Nucleus accumbens (tissue), 56 donors: ENCODE measurements around the gene CYBC1.
"Not testable (repeated sequence)": the region's sequence is repeated elsewhere in the genome, so short reads cannot be mapped to it uniquely, and the experiment has no call there.

Experiments
- DNase-seq, 56 donors: peaks; one replicate each; lab custom pipeline; 2025; lab: John Stamatoyannopoulos, UW

The CYBC1 gene

DNA sequence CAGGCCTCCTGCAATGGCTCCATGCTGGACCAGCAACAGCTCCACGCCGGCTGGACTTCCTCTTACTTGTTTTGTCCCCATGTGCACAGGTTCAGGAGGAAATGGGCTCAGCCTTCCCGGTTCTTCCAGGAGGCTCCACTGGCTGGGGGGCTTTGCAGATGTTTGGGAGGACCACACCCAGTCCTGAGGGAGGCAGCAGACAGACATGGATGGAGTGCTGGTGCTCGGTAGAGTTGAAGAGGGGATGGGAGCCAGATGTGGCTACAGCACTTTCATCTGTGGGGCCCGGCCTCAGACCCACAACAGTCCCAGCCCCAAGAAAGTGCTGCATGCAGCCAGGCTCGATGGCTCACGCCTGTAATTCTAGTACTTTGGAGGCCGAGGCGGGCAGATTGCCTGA, 29.8 kb upstream of the CYBC1 start:
- DNase-seq = no peak

DNA sequence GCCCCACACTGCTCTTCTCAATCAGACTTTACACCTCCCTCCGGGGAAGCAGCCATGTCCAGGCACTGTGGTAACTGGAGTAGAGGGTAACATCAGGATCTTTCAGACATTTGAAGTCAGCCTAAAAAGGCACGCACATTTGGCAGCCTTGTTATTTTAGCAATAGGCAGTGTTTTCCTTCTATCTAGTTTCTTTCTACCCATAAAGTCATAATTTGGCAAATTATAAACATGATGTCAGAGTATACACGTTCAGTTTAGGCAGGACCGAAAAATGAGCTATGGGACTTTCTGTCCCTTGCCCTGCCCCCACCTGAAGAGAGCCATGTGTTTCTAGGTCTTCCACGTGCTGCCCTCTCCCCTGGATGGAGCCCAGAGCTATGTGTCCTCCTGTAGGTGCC, 29.1 kb upstream of the CYBC1 start:
- DNase-seq = no peak

DNA sequence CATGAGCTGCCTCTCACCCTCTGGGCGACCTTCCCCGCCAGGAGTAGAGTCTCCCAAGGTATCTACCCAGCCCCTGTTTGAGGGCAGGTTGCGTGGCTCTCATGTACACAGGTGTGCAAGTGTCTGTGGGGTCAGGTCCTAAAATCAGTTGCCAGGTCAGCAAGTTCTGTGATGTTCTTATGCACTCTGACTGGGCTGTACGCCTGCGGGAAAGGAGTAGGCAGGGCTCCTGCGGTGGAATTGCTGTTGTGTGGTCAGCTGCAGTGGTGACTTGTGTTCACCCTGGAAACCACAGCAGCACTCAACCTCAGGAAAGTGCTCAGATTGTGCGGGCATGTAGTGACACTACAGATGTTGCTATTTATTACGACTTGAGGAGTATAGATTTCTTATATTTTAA, 27.4 kb upstream of the CYBC1 start:
- no peak for DNase-seq

DNA sequence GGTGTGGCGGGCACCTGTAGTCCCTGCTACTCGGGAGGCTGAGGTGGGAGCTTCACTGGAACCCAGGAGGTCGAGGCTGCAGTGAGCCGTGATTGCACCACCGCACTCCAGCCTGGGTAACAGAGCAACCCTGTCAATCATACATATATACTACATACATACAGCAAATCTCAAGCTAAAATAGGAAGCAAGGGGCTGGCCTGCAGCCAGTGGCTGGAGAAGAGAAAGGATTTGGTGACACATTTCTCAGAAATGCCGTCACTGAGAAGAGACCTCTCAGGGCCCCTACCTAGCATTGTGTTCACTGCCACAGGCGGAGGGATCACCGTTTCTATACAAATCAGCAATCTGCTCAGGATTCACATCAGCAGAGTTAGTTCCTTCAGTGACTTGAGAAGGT, 24.9 kb upstream of the CYBC1 start:
- no peak for DNase-seq

DNA sequence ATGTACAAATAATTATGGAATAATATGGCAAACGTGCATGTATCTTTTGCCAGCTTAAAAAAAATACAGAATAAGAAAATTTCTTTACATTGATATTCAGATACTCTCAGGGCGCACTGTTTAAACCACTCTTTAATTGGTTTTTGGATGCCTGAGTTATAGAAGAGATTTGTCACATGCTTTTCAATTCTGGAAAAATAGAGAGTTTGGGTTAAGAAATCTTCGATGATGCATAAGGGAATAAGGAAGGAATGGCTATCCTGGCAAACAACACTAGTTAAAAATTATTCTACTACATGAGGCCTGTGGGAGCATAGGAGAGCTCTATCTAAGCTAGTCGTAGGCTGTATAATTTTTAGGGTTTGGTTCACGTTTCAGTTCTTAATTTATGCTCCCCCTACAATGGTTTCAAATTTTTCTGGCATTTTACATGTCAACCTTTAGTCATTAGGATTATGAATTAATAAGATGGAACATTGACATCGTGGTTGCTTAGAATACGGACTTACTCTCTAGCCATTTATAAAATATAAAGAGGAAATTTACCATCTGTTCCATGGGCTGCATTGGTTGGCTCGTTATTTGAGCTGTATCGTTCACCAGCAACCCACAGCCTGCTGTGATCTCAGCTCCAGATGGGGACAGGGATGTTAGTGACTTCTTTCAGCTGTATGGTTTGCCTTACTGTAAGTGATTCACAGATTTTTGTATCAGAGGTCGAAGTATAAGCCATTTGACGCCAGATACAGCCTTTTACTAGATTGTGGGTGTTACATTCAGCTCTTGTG, 23.9 kb upstream of the CYBC1 start:
- DNase-seq = no peak

DNA sequence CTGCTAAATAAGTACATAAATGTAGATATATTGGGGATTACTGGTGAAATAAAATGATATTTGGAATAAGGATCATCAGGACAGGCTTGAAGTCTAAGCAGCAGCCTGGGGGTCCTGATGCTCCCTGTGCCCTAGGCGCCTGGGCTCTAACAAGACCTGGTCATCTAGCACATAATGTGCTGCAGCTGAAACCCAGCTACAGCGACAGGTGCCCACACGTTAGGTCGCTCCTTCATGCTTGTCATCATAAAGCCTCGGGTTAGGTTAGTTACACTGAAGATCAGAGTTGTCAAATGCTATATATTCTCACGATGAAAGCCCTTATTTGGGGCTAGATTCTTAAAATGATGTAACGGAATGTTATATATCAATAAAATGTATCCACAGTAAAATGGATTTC, 19.5 kb upstream of the CYBC1 start:
- DNase-seq = no peak

- DNase-seq = no peak
Measured at GRCh38 chr17:82468692-82469091, 18.1 kb upstream of the CYBC1 start.

DNA sequence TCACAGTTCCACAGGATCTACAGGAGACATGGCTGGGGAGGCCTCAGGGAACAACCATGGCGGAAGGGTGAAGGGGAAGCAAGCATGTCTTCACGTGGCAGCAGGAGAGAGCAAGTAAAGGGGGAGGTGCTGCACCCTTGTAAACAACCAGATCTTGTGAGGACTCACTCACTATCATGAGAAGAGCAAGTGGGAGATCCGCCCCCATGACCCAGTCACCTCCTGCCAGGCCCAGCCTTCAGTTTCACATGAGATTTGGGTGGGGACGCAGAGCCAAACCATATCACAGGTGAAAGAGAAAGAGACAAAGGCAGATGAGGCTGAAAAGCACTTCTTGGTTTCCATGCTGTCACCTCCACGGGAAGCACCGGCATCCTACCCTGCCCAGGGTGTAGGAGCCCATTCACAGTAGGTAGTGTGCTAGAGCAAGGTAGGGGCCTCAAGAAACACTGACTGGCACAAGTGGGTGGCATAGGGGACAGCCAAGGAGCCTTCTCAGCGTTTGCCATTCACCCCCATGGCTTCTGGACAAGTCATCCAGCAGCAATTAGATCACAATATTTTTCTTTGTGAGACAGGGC, 14.6 kb upstream of the CYBC1 start:
- DNase-seq = no peak

- DNase-seq = no peak
Measured at GRCh38 chr17:82464567-82464929, 14.0 kb upstream of the CYBC1 start.

DNA sequence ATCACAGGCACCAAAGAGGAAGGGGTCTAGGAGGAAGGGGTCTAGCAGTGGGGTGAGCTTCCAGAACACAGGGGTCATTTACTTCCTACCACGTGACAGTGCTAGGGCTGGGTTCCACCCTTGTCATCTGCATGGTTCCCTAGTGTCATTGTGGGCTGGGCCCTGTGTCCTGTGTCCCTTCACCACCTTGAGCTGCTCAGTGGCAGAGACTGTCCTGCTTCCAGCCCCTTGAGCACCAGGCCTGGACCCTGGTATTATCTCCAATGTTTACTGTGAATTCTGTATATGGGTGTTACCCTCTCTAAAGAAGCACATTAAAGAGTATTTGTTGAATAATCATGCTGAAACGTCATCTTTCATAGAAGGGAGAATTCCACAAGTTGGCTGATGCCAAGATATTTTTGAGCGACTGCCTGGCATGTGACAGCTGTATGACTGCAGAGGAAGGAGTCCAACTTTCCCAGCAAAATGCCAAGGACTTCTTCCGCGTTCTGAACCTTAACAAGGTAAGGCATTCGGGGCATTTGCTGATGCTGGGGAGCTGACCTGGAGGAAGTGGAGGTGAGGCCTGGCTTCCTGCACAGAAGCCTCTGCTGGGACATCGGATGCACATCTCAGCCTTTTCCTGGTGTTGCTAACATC, 13.5 kb upstream of the CYBC1 start:
- DNase-seq = no peak

GRCh38 chr17:82463391-82463790, 12.8 kb upstream of the CYBC1 start:
- no peak for DNase-seq

DNA sequence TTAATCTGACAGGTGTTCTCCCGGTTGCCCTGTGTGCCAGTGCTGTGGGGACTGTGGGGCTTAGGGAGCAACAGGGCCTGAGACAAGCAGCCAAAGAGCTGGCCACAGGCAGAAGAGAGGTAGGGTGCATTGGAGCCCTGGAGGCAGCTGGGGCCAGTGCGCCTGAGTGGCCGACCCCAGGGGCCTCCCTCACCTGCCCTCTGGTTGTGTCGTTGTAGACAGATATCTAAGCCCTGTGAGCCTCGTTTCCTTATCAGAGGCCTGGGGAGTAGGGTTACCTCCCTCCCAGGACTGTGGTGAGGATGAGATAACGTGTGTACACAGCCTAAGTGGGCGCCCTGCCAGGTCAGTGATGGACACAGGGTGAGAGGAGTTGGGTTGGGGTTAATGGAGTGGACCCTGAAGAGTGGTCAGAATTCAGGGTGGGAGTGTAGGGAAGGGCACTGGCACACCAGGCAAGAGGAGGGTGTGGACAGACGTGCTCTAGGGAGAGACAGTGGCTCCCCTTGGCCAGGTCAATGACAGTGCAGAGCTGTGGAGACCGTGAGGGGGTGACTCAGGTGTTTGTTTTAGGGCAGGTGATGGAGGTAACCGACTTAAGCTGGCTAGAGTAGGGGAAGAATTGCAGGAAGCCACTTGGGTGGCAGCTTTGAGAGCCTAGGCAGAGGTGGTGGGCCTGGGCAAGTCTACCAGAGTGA, 11.4 kb upstream of the CYBC1 start:
- DNase-seq = no peak

GRCh38 chr17:82459936-82460335, 9.4 kb upstream of the CYBC1 start:
- DNase-seq = not testable (repeated sequence)

GRCh38 chr17:82458885-82459424, 8.4 kb upstream of the CYBC1 start:
- DNase-seq = peak in 1 of 56 donors; percentile 29

- peak; percentile 86 to 99 (median 97) for DNase-seq
Measured at GRCh38 chr17:82458179-82458884, 7.8 kb upstream of the CYBC1 start, which contains the start of gene NARF. NARF (plus strand) TSS chr17:82458741; CDS start chr17:82458804, 63 bp downstream.

DNA sequence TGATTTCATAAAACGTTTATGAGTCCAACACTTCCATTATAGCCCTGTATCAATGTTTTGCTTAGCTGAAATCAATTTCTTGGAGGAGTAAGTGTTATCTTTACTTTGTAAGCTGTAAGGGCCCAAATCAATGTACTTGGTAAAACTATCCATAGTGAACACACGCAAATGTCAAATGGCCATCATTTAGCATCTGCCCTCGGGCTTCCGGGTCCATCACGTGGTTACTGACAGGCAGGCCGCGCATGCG, 7.3 kb upstream of the CYBC1 start:
- DNase-seq = no peak

GRCh38 chr17:82457073-82457928, 6.7 kb upstream of the CYBC1 start:
- no peak for DNase-seq

DNA sequence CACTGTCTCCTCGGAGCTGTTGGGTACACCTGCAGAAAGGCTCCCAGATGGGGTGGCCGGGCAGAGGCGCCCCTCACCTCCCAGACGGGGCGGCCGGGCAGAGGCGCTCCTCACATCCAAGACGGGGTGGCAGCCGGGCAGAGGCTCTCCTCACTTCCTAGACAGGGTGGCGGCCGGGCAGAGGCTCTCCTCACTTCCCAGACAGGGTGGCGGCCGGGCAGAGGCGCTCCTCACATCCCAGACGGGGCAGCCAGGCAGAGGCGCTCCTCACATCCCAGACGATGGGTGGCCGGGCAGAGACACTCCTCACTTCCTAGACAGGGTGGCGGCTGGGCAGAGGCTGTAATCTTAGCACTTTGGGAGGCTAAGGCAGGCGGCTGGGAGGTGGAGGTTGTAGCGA, 3.2 kb upstream of the CYBC1 start:
- DNase-seq = not testable (repeated sequence)

DNA sequence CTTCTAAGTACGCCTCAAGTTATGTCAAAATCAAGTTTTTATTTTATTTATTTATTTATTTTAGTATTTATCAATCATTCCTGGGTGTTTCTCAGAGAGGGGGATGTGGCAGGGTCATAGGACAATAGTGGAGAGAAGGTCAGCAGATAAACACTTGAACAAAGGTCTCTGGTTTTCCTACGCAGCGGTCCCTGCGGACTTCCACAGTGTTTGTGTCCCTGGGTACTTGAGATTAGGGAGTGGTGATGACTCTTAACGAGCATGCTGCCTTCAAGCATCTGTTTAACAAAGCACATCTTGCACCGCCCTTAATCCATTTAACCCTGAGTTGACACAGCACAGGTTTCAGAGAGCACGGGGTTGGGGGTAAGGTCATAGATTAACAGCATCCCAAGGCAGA, 2.6 kb upstream of the CYBC1 start:
- not testable (repeated sequence) for DNase-seq

DNA sequence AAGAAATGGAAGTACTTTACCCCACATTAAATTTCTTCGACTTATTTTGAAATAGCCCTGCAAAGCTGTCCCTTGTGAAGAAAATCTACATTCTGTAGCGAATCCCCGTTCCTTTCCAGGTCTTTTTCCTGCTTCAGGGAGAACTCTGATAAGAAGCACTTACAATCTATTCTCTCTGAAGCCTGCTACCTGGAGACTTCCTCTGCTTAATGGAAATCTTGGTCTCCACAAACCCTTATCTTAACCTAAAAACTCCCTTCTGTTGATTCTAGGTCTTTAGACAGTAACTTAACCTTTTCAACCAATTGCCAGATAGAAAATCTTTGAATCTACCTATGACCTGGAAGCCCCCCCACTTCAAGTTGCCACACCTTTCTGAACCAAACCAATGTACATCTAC, 1.6 kb upstream of the CYBC1 start:
- DNase-seq = no peak
